Ovary (tissue), 3 donors: ENCODE data around the gene MRPS16.

Experiments
- POLR2A ChIP-seq: fragments of 450-650 bp; IDR thresholded peaks from one replicate; pipeline ENCODE4 v1.6.1; 2017; ENCODE audit warnings: antibody characterized with exemption, mild to moderate bottlenecking, moderate library complexity
- TF ChIP-seq, protein P1 (sequence below), 3 donors: fragments of 450-650 bp in 2 of 3; fragments of 200-600 bp in 1 of 3; IDR thresholded peaks; one replicate each; pipeline versions ENCODE4 v1.5.1 to v1.8.0; 2016 to 2022; ENCODE audit warnings: antibody characterized with exemption in 3 of 3, mild to moderate bottlenecking in 1 of 3
- donor health status: DM: no; HTN: no; CAD: no.

DNA sequence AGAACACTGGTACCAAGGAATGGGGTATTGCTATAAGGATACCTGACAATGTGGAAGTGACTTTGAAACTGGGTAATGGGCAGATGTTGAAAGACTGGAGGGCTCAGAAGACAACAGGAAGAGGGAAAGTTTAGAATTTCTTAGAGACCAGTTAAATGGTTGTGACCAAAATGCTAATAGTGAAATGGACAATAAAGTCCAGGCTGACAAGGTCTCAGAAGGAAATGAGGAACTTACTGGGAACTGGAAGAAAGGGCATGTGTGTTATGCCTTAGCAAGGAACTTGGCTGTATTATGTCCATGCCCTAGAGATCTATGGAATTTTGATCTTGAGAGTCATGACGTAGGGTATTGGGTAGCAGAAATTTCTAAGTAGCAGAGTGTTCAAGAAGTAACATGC, 46.6 kb downstream of the MRPS16 start:
- no peak for TF ChIP-seq POLR2A
- TF ChIP-seq, protein P1, sequence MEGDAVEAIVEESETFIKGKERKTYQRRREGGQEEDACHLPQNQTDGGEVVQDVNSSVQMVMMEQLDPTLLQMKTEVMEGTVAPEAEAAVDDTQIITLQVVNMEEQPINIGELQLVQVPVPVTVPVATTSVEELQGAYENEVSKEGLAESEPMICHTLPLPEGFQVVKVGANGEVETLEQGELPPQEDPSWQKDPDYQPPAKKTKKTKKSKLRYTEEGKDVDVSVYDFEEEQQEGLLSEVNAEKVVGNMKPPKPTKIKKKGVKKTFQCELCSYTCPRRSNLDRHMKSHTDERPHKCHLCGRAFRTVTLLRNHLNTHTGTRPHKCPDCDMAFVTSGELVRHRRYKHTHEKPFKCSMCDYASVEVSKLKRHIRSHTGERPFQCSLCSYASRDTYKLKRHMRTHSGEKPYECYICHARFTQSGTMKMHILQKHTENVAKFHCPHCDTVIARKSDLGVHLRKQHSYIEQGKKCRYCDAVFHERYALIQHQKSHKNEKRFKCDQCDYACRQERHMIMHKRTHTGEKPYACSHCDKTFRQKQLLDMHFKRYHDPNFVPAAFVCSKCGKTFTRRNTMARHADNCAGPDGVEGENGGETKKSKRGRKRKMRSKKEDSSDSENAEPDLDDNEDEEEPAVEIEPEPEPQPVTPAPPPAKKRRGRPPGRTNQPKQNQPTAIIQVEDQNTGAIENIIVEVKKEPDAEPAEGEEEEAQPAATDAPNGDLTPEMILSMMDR (IDR thresholded peaks at IDR 0.05), result no peak
